HepG2 (cell line): ENCODE measurements around the gene VAV2. TPM values are rescaled to one million over a fixed set of nuclear protein-coding genes. Genes with fewer than 3 reads are reported as not detected.
A peak's percentile ranks its signal among the peaks of the same experiment; 100 is the strongest.

Experiments used
- BRD4 ChIP-seq: sonication (generic); formaldehyde crosslinking; IDR thresholded peaks from 2 replicates; pipeline ENCODE4 v1.4.0; 2020; ENCODE audit warnings: missing genetic modification reagents
- EZH2 ChIP-seq: conservative IDR thresholded peaks from 2 replicates; pipeline ENCODE4 v1.6.1; 2012; ENCODE audit warnings: mild to moderate bottlenecking, low read depth, low read length, moderate library complexity
- FOXP1 ChIP-seq, 2 experiments: fragments of 450-650 bp in 1 of 2; IDR thresholded peaks; 2 replicates each; pipeline ENCODE4 v1.6.1; 2017 to 2018; ENCODE audit warnings: antibody characterized with exemption in 1 of 2
- MLX ChIP-seq: IDR thresholded peaks from 2 replicates; pipeline ENCODE4 v1.6.1; 2016
- PAWR ChIP-seq: sonication (generic); formaldehyde crosslinking; IDR thresholded peaks from 2 replicates; pipeline ENCODE4 v1.4.0; 2020; ENCODE audit warnings: missing genetic modification reagents, mild to moderate bottlenecking, borderline replicate concordance
- TAF15 ChIP-seq: fragments of 200-400 bp; formaldehyde crosslinking; IDR thresholded peaks from one replicate; pipeline ENCODE4 v1.6.1; 2018; ENCODE audit warnings: mild to moderate bottlenecking, low read depth, low read length; ENCODE audit not compliant: poor library complexity, severe bottlenecking
- TCF7 ChIP-seq: sonication (generic); IDR thresholded peaks from 2 replicates; pipeline ENCODE4 v1.6.1; 2016; ENCODE audit warnings: antibody characterized with exemption, low read depth
- TOPORS ChIP-seq: sonication (generic); formaldehyde crosslinking; IDR thresholded peaks from 2 replicates; pipeline ENCODE4 v1.8.0; 2023; ENCODE audit warnings: mild to moderate bottlenecking, missing genetic modification reagents
- ZBTB44 ChIP-seq: sonication (generic); formaldehyde crosslinking; IDR thresholded peaks from 2 replicates; pipeline ENCODE4 v1.4.0; 2020; ENCODE audit warnings: missing genetic modification reagents
- ZHX2 ChIP-seq, 2 experiments: sonication (generic) in 1 of 2; formaldehyde crosslinking in 1 of 2; IDR thresholded peaks; 2 replicates each; pipeline versions ENCODE4 v1.6.1 to v1.9.0; 2014 to 2022; ENCODE audit warnings: antibody characterized with exemption in 1 of 2, borderline replicate concordance in 1 of 2, inconsistent platforms in 1 of 2, low read depth in 1 of 2, missing genetic modification reagents in 1 of 2
- ZKSCAN1 ChIP-seq: fragments of 150-350 bp; IDR thresholded peaks from 2 replicates; pipeline ENCODE4 v1.6.1; 2014; ENCODE audit warnings: low read length
- ZNF124 ChIP-seq: sonication (generic); formaldehyde crosslinking; IDR thresholded peaks from 2 replicates; pipeline ENCODE4 v1.4.0; 2020; ENCODE audit warnings: missing genetic modification reagents
- ZNF337 ChIP-seq: sonication (generic); formaldehyde crosslinking; IDR thresholded peaks from 2 replicates; pipeline ENCODE4 v1.5.1; 2020; ENCODE audit warnings: missing genetic modification reagents, low read depth, mild to moderate bottlenecking, borderline replicate concordance
- ZNF34 ChIP-seq: sonication (generic); formaldehyde crosslinking; IDR thresholded peaks from 2 replicates; pipeline ENCODE4 v1.4.0; 2020; ENCODE audit warnings: mild to moderate bottlenecking, missing genetic modification reagents, borderline replicate concordance
- ZNF557 ChIP-seq: sonication (generic); formaldehyde crosslinking; IDR thresholded peaks from 2 replicates; pipeline ENCODE4 v1.4.0; 2020; ENCODE audit warnings: missing genetic modification reagents
- ZNF607 ChIP-seq: sonication (generic); formaldehyde crosslinking; IDR thresholded peaks from 2 replicates; pipeline ENCODE4 v1.5.1; 2020; ENCODE audit warnings: missing genetic modification reagents, mild to moderate bottlenecking, borderline replicate concordance
- polyA plus RNA-seq, 8 experiments: library from polyadenylated mRNA; depleted of rRNA in 3 of 8; stranded (reverse) in 7 of 8; unstranded in 1 of 8; fragments of >200 nt; fragmentation: Illumina TruSeq in 4 of 8; extraction: Trizol in 4 of 8; gene quantifications; 2 replicates each; pipeline versions ENCODE4 v1.2.1 to v1.2.3, GENCODE V29; 2011 to 2016; ENCODE audit warnings: low read depth in 4 of 8, missing spikeins in 1 of 8, mixed read lengths in 1 of 8; ENCODE audit not compliant: insufficient read depth in 1 of 8
- total RNA-seq, 5 experiments: library from RNA; depleted of rRNA; stranded (reverse); fragments of >200 nt; fragmentation: Illumina TruSeq; extraction: Trizol; gene quantifications; 2 replicates each; pipeline ENCODE4 v1.2.3, GENCODE V29; 2016; ENCODE audit warnings: low read depth in 1 of 5
- TF ChIP-seq, protein P1 (sequence below): fragments of 450-650 bp; IDR thresholded peaks from 2 replicates; pipeline ENCODE4 v1.6.1; 2016

Gene VAV2
- total and polyA plus RNA-seq, 2 of the 13 experiments (the other 11 are each of a cell fraction or from before 2014, with no cell fraction given), result 22.5 to 22.9 TPM

DNA sequence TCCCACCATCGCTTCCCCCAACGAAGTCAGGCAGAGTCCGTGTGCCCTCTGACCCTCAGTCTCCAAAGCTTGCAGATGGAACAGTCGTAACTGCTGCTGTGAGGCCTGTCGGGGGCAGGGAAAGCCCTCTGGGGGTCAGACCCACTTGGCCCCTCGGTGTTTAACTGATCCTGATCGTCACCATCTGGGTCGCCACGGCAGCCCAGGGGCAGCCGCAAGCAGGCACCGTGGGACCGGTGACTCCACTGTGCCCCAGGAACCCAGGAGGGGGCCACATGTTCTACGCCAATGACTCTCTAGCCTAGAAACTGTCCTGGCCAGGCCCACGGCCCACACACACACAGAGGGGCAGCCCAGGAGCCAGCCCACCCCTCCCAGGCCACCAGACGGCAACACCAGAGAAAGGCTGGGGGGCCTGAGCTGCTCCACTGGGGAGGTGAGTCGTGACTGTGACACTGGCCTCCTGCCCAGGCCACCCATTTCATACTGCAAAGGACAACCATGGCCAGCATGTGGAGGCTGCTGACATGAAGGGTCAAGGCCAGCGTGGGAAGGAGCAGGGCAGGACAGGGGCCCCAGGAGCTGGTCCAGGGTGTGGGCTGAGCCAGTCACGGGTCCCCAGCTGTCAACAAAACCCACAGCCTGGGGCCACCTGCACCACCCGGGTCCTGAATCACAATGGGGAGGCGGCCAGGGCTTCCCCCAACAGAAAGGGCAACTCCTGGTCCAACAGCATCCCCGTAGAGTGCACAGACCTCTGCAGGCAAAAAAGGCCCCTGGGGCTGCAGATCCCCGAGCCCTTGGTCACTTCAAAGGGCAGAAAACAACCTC lies 20.8 kb downstream of the VAV2 start (continued):
- TF ChIP-seq ZHX2 (IDR thresholded peaks at IDR 0.05; ENCODE audit: low read depth) (no peak), ZHX2 (CRISPR knock-in tag; IDR thresholded peaks at IDR 0.05; ENCODE audit: borderline replicate concordance) (no peak), MLX (peak; percentile 30; the same call in 1 of the 2 replicates), FOXP1 (IDR thresholded peaks at IDR 0.05) (no peak), FOXP1 (CRISPR knock-in tag; IDR thresholded peaks at IDR 0.05) (no peak), TCF7 (no peak), EZH2 (no peak), ZNF557 (no peak), ZNF124 (CRISPR knock-in tag) (no peak), BRD4 (no peak), ZKSCAN1 (no peak), ZNF337 (CRISPR knock-in tag) (no peak), ZNF607 (CRISPR knock-in tag) (peak; percentile 46; the same call in 1 of the 2 replicates), TAF15 (no peak), PAWR (CRISPR knock-in tag) (no peak), ZNF34 (CRISPR knock-in tag) (no peak), ZBTB44 (CRISPR knock-in tag) (no peak), TOPORS (CRISPR knock-in tag) (no peak)
- TF ChIP-seq, protein P1, sequence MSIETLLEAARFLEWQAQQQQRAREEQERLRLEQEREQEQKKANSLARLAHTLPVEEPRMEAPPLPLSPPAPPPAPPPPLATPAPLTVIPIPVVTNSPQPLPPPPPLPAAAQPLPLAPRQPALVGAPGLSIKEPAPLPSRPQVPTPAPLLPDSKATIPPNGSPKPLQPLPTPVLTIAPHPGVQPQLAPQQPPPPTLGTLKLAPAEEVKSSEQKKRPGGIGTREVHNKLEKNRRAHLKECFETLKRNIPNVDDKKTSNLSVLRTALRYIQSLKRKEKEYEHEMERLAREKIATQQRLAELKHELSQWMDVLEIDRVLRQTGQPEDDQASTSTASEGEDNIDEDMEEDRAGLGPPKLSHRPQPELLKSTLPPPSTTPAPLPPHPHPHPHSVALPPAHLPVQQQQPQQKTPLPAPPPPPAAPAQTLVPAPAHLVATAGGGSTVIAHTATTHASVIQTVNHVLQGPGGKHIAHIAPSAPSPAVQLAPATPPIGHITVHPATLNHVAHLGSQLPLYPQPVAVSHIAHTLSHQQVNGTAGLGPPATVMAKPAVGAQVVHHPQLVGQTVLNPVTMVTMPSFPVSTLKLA, result no peak
